Esophagus squamous epithelium (tissue), 5 donors: ENCODE results near the gene BCS1L. TPM values are rescaled to one million over a fixed set of nuclear protein-coding genes. Genes with fewer than 3 reads are reported as not detected.

ENCODE experiments used
- DNase-seq: peaks from one replicate; lab custom pipeline; 2025; lab: John Stamatoyannopoulos, UW
- H3K27ac ChIP-seq, 4 donors: fragments of 200-600 bp; sonication (generic); one replicate each; pipeline ENCODE4 v1.5.1; 2016 to 2019; ENCODE audit warnings: mild to moderate bottlenecking in 1 of 4
- H3K27me3 ChIP-seq, 4 donors: fragments of 200-600 bp; sonication (generic); 1 replicate in 3 of 4; 2 replicates in 1 of 4; pipeline versions ENCODE4 v1.5.1 to v1.6.0; 2017 to 2021; ENCODE audit warnings: antibody characterized with exemption in 1 of 4
- H3K36me3 ChIP-seq, 3 donors: fragments of 200-600 bp; sonication (generic); one replicate each; pipeline ENCODE4 v1.5.1; 2016 to 2019
- H3K4me1 ChIP-seq, 3 donors: fragments of 200-600 bp; sonication (generic); one replicate each; pipeline ENCODE4 v1.5.1; 2017 to 2019
- H3K4me3 ChIP-seq, 4 donors: fragments of 200-600 bp; sonication (generic); 1 replicate in 3 of 4; 2 replicates in 1 of 4; pipeline ENCODE4 v1.5.1; 2016 to 2019; ENCODE audit warnings: mild to moderate bottlenecking in 2 of 4, moderate library complexity in 1 of 4
- H3K9me3 ChIP-seq, 3 donors: fragments of 200-600 bp; sonication (generic); one replicate each; pipeline ENCODE4 v1.5.1; 2016 to 2019
- POLR2A ChIP-seq, 4 donors: fragments of 450-650 bp; IDR thresholded peaks; one replicate each; pipeline ENCODE4 v1.6.1; 2017; ENCODE audit warnings: antibody characterized with exemption in 4 of 4, mild to moderate bottlenecking in 4 of 4, moderate library complexity in 3 of 4
- WGBS, 2 donors: methylation state at CpG; one replicate each; pipeline ENCODE4 v1.1.5; 2018; 5-methylcytosine and 5-hydroxymethylcytosine counted together
- intact Hi-C: fragments of 100-400 bp; cut with DNase I; formaldehyde crosslinking; loops from one replicate; pipeline ENCODE4 v1.15.0; 2022
- total RNA-seq, 4 donors: library from RNA; depleted of rRNA; stranded (reverse); fragments of >200 nt; gene quantifications; one replicate each; pipeline ENCODE4 v1.1.0, GENCODE V29; 2016
- TF ChIP-seq, protein P1 (sequence below), 6 experiments: fragments of 450-650 bp in 4 of 6; fragments of 200-600 bp in 2 of 6; sonication (generic) in 2 of 6; IDR thresholded peaks; one replicate each; pipeline ENCODE4 v1.5.1; 2016 to 2019; ENCODE audit warnings: antibody characterized with exemption in 6 of 6, mild to moderate bottlenecking in 4 of 6, moderate library complexity in 4 of 6
- donor health status: DM: yes; HTN: yes; CAD: no.

Gene BCS1L
- total RNA-seq, 4 donors from 2014 or later, result 29.9 to 34.0 (median 30.6) TPM

DNA sequence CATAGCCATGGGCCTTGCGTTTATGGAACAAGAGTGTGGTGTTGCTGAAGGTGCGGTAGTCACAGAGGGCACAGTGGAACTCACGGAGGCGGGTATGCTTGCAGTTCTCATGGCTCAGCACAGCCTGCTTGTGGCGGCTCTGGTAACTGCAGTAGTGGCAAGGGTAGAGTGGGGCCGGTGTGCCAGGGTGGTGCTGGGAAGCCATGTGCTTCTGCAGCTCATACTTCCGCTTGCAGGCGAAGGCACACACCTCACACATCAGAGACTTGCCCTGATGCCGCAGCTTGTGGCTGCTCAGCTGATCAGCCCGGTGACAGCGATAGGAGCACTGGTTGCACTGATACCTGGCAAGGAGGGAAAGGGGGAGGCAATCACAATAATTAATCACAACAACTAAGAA lies 14.8 kb upstream of the BCS1L start:
- intact Hi-C loops, result no loop called here
- DNase-seq, result no peak
- 51 to 87% methylated on average over 5 to 7 of the region's 11 CpGs for WGBS, 2 donors

DNA sequence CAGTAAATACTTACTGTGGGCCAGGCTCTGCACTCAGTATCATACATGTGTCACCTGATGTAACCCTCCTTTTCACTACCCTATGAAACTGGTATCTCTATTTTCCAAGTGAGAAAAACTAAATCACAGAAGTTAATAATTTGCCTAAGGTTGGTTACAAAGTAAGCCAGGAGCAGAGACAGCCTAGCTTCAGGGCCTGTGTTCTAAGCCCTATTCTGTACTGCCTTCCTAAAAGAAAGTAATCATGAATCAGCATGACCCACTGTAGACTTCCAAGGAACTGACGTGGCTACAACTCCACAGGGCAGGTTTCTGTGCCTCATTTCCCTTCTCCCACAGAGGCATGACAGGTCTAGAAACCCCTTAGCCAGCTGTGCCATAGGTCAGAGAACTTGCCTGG lies 14.4 kb upstream of the BCS1L start:
- no peak for DNase-seq
- 83 to 89% methylated on average over 1 of the region's 1 CpG for WGBS, 2 donors
- Histone ChIP-seq H3K27ac (no peak overlapping the region), H3K4me1 (no peaks in the 10 kb centered on the region), H3K36me3 (peaks cover 31 to 100% (median 58%) of the 10 kb centered on the region in 3 donors), H3K9me3 (no peaks in the 10 kb centered on the region), H3K4me3 (no peak overlapping the region), H3K27me3 (no peaks in the 10 kb centered on the region)
- intact Hi-C loops, result no loop called here
- no peak for TF ChIP-seq POLR2A (IDR thresholded peaks at IDR 0.05)
- TF ChIP-seq, protein P1, sequence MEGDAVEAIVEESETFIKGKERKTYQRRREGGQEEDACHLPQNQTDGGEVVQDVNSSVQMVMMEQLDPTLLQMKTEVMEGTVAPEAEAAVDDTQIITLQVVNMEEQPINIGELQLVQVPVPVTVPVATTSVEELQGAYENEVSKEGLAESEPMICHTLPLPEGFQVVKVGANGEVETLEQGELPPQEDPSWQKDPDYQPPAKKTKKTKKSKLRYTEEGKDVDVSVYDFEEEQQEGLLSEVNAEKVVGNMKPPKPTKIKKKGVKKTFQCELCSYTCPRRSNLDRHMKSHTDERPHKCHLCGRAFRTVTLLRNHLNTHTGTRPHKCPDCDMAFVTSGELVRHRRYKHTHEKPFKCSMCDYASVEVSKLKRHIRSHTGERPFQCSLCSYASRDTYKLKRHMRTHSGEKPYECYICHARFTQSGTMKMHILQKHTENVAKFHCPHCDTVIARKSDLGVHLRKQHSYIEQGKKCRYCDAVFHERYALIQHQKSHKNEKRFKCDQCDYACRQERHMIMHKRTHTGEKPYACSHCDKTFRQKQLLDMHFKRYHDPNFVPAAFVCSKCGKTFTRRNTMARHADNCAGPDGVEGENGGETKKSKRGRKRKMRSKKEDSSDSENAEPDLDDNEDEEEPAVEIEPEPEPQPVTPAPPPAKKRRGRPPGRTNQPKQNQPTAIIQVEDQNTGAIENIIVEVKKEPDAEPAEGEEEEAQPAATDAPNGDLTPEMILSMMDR (IDR thresholded peaks at IDR 0.05), result no peak

More for the DNA sequence above, 14.8 kb upstream of the BCS1L start:
- H3K27me3 ChIP-seq, result no peaks in the 10 kb centered on the region
- H3K4me1 ChIP-seq, result no peaks in the 10 kb centered on the region
- H3K27ac ChIP-seq, result no peak overlapping the region
- no peak overlapping the region for H3K4me3 ChIP-seq
- H3K36me3 ChIP-seq, result peaks cover 31 to 100% (median 57%) of the 10 kb centered on the region in 3 donors
- no peaks in the 10 kb centered on the region for H3K9me3 ChIP-seq
- TF ChIP-seq POLR2A (IDR thresholded peaks at IDR 0.05), result no peak
- TF ChIP-seq, protein P1 (IDR thresholded peaks at IDR 0.05), result no peak

DNA sequence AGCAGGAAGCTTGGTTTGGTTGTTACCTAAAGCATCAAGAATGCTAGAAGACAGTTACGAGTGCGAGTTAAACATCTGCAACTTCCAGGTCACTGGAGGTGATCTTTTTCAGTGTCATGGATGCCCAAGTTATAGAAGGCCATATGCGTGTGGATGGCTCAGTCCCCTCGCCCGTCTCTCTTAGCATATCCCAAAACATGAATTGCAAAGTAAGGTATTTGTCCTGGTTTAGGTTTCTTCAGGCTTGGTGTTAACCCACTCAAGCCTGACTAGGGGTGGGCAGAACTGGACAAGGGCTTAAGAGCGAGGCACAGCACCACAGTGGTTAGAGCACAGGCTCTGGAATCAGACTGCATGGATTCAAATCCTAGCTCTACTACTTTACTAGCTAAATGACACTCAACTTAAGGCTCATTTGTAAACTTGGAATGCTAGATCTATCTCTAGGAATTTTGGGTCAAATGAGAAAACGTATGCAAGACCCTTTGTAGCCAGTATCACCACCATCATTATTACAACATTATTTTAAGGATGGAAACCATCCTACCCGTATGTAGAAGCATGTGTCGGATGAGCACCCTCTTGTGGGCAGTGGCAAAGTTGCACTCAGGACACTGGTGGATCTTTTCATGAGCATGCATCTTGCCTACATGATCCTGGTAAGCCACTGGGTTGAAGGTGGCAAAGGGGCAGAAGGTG lies 11.2 kb upstream of the BCS1L start:
- no peaks in the 10 kb centered on the region for H3K4me1 ChIP-seq
- no peak overlapping the region for H3K4me3 ChIP-seq
- no peak overlapping the region for H3K27ac ChIP-seq
- intact Hi-C loops, result no loop called here
- 62% methylated on average over 8 to 9 of the region's 9 CpGs for WGBS, 2 donors
- TF ChIP-seq, protein P1 (IDR thresholded peaks at IDR 0.05), result peak; percentile 38 to 83 (median 73)
- peak in 1 of 4 donors; percentile 4 for TF ChIP-seq POLR2A (IDR thresholded peaks at IDR 0.05)
- peaks cover 32 to 100% (median 60%) of the 10 kb centered on the region in 3 donors for H3K36me3 ChIP-seq
- H3K27me3 ChIP-seq, result no peaks in the 10 kb centered on the region
- H3K9me3 ChIP-seq, result no peaks in the 10 kb centered on the region
- no peak for DNase-seq

DNA sequence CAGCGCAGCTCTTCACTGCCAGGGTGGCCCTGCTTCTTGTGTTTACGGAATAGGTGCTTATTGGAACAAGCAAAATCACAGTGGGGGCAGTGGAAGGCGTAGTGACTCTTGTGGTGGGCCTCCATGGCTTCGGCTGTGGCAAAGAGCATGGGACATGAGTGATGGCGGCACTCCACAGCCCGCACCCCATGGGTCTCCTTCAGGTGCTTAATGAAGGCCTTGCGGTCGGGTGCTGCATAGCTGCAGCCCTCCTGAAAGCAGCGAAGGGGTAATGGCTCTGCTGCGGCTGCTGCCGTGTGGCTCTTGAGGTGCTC lies 10.7 kb upstream of the BCS1L start:
- Histone ChIP-seq H3K4me1 (no peaks in the 10 kb centered on the region), H3K9me3 (no peaks in the 10 kb centered on the region), H3K4me3 (no peak overlapping the region), H3K27ac (no peak overlapping the region), H3K36me3 (peaks cover 28 to 100% (median 55%) of the 10 kb centered on the region in 3 donors), H3K27me3 (no peaks in the 10 kb centered on the region)
- TF ChIP-seq, protein P1 (IDR thresholded peaks at IDR 0.05), result no peak
- TF ChIP-seq POLR2A (IDR thresholded peaks at IDR 0.05), result no peak
- intact Hi-C loops, result no loop called here
- WGBS, 2 donors, result 58 to 79% methylated on average over 2 to 7 of the region's 11 CpGs
- DNase-seq, result no peak

DNA sequence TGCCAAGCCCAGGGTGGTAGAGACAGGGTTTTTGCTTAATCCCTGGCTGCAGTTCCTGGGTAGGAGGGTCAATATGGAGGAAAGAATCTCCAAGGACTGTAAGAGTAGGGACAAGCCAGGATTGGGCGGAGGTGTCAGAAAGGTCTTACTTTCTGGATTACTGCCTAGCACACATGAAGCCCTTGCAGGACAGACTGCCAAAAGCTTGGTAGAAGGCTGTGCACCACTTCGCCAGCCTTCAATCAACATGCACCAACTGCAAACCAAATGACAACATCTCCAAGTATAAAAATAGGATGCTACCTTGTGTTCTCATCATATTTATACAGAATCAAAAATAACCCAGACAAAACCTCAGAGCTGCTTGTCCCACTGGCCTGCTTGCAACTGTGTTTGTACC lies 3.7 kb upstream of the BCS1L start:
- no peak for DNase-seq
- 85 to 93% methylated on average over 2 of the region's 2 CpGs for WGBS, 2 donors
- TF ChIP-seq, protein P1 (IDR thresholded peaks at IDR 0.05), result no peak
- no peak for TF ChIP-seq POLR2A (IDR thresholded peaks at IDR 0.05)
- H3K4me1 ChIP-seq, result peaks cover 10 to 28% (median 16%) of the 10 kb centered on the region in 3 donors
- no peak overlapping the region for H3K4me3 ChIP-seq
- intact Hi-C loops, result loop anchor here (10.0 kb wide), 1 partner anchor 251 kb away; no protein-coding TSS in a partner anchor
- no peak overlapping the region for H3K27ac ChIP-seq
- H3K27me3 ChIP-seq, result no peaks in the 10 kb centered on the region
- H3K36me3 ChIP-seq, result peaks cover 6 to 69% (median 25%) of the 10 kb centered on the region in 3 donors
- H3K9me3 ChIP-seq, result no peaks in the 10 kb centered on the region
